Caki2 (cell line): ENCODE measurements around the gene CLDND1. TPM values are rescaled to one million over a fixed set of nuclear protein-coding genes. Genes with fewer than 3 reads are reported as not detected.

Source experiments
- total RNA-seq: library from RNA; depleted of rRNA; stranded (reverse); fragments of >200 nt; shearing (Covaris generic); gene quantifications from 2 replicates; pipeline ENCODE4 v1.2.3, GENCODE V29; 2014; ENCODE audit warnings: low replicate concordance; rRNA removed

Gene CLDND1
- total RNA-seq, 1 experiment from 2014 or later = 44.4 TPM

Other genes starting within 250 kb of the CLDND1 start
- gene OR5H2, start 240.4 kb downstream of the CLDND1 start, total RNA-seq = not detected in 2 replicates
- not detected in 2 replicates for gene OR5K4, start 169.0 kb downstream of the CLDND1 start, total RNA-seq
- not detected in 2 replicates for gene OR5K3, start 132.2 kb downstream of the CLDND1 start, total RNA-seq
- not detected in 2 replicates for gene OR5K1, start 59.7 kb downstream of the CLDND1 start, total RNA-seq
- gene OR5K2, start 25.2 kb downstream of the CLDND1 start, total RNA-seq = not detected in 2 replicates
- not detected in 2 replicates for gene GPR15, start 9.1 kb upstream of the CLDND1 start, total RNA-seq
- gene CPOX, start 70.7 kb upstream of the CLDND1 start, total RNA-seq = 15.0 and 17.0 TPM in 2 replicates
- gene ST3GAL6, start 240.4 kb upstream of the CLDND1 start, total RNA-seq = 0.78 and 6.5 TPM in 2 replicates